ENCODE measurements around the gene PLEKHG3. TPM values are rescaled to one million over a fixed set of nuclear protein-coding genes. Genes with fewer than 3 reads are reported as not detected.

PLEKHG3 gene
- total RNA-seq, 1 experiment from 2014 or later = 20.2 TPM

DNA sequence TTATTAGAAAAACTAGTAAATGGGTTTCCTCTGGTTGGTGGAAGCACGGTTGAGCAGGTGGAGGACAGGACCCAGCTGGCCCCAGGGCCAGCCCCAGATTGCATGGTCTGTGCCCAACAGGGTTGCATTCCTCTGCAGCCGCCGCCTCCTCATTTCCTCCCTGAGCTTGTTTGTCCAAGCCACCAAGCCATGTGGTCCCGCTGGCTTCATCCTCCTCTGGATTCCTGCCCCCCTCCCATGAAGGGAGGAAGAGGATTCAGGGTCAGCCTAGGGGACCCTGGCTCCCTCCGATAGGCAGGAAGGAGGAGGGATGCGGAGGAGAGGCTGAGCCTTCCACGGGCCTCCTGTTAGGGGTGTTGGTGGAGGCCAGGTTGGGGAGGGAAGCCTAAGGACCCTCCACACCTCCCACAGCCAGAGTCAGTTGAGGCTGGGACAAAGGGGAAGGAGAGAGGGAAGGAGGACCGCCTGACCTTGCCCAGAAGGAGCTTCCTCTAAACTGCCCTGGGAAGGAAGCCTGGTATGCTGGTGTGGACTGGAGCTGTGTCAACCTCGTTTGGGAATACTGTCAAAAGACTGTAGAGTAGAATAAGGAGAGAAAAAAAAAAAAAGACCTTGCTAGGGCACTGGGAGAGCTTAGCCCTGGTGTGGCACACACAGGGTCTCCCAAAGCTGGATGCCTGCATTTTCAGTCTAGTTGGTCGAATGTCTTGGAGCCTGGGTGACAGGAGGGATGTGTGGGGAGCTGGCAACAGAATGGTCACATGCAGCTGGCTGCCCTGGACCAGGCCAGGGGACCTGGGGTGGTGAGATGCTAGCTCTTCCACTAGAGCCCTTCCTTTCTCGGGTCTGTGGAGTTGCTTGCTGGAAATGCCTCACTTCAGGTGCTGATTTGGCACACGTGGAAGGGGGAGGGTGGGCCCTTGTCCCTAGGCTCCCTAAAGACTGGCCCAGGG lies 42.4 kb downstream of the PLEKHG3 start:
- no peaks in the 10 kb centered on the region for H3K27me3 ChIP-seq
- no peaks in the 10 kb centered on the region for H3K9me3 ChIP-seq
- DNase-seq = no peak
- H3K4me3 ChIP-seq = no peak overlapping the region
- peaks cover 9% of the 10 kb centered on the region; the same call in 1 of the 2 replicates for H3K36me3 ChIP-seq

DNA sequence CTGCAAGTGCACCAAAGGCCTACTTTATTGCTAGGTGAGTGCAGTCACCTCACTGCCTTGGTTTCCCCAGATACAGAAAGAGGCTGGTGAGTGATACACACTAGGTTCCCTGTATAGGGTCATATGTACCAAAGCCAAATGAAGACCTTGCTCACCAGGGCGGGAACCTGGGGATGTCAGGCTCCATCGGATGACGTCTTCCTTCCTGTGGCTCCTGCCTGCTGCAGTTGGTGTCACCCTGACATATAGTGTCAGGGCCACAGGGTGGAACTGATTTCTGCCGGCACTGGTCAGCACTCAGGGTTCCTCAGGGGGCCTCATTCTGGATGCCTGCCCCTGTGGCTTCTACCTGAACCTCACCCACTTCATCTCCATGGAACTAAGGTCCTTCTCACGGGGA lies 43.1 kb downstream of the PLEKHG3 start:
- Histone ChIP-seq H3K27me3 (no peaks in the 10 kb centered on the region), H3K4me3 (no peak overlapping the region), H3K36me3 (peaks cover 6% of the 10 kb centered on the region; the same call in 1 of the 2 replicates), H3K9me3 (no peaks in the 10 kb centered on the region)
- no peak for DNase-seq

DNA sequence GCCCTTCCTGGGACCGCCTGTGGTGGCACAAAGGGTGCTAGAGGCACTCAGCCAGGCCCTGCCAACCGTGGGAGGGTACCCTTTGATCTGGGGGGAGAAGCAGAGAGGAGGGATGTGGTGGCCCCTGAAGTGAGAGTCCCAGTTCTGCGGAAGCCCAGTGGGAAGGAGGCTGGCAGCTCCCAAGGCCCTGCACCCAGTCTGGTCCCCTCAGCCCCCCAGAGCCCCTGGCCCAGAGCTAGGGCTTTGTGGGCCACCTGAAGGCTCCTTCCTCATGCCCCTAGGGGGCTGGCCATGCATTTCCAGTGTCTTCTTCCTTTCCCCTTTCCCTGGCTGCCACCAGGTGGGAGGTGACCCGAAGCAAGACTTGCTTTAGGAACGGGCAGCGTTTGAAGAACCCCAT lies 44.3 kb downstream of the PLEKHG3 start:
- no peak overlapping the region for H3K4me3 ChIP-seq
- DNase-seq = no peak
- no peaks in the 10 kb centered on the region for H3K9me3 ChIP-seq
- H3K36me3 ChIP-seq = peaks cover 3% of the 10 kb centered on the region; the same call in 1 of the 2 replicates
- H3K27me3 ChIP-seq = no peaks in the 10 kb centered on the region

DNA sequence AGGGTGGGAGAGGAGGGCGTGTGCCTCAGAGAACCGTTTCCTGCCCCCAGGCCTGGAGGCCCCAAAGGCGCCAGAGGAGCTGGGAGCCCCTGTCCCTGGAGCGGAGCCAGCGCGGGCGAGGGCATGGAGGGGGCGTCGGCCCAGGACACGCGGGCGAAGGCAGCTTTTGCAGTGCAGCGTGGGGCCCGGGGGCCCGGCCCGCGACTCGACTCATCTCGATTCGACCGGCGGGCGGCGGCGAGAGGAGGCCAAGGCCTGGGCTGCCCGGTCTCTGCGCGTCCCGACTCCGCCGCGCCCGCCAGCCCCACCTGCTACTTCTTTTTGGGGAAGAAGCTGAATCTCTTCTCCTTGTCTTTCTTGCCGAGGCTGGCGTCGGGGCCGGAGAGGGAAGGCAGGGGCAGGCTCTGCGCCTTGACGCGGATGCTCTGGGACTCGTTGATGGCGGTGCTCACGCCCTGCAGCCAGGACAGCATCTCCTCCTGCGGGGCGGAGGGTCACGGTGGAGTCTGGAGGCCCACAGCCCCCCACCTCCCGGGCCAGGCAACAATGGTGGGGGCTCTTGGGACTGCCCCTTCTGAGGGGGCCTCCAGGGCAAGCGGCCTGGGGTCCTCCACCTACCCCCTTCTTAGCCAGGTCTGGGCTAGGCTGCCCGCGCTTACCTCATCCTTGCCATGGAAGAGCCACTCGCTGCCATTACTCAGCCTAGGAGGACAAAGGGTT lies 44.9 kb downstream of the PLEKHG3 start:
- DNase-seq = no peak
- Histone ChIP-seq H3K4me3 (no peak overlapping the region), H3K36me3 (no peaks in the 10 kb centered on the region; the same call in 1 of the 2 replicates)

DNA sequence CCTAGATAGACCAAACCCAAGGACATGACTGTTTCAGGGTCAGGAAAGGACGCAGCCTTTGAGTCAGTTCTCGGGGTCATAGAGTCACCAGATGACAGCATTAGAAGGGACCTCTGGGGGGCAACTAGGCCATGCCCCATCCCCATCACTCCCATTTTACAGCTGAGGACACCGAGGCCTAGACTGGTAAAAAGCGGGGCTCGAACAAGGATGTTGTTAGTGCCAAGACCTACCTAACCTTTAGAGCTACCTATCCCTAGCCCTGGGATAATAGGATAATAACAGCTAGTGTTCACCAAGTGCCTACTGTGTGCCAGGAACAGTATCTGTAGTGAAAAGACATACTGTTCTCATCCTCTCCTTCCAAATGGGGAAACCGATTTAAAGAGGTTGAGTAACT lies 48.7 kb downstream of the PLEKHG3 start:
- Histone ChIP-seq H3K9me3 (no peaks in the 10 kb centered on the region), H3K4me3 (no peak overlapping the region), H3K36me3 (no peaks in the 10 kb centered on the region; the same call in 1 of the 2 replicates), H3K27me3 (no peaks in the 10 kb centered on the region)
- no peak for DNase-seq

More for the DNA sequence above, 44.9 kb downstream of the PLEKHG3 start:
- Histone ChIP-seq H3K9me3 (no peaks in the 10 kb centered on the region), H3K27me3 (no peaks in the 10 kb centered on the region)

DNA sequence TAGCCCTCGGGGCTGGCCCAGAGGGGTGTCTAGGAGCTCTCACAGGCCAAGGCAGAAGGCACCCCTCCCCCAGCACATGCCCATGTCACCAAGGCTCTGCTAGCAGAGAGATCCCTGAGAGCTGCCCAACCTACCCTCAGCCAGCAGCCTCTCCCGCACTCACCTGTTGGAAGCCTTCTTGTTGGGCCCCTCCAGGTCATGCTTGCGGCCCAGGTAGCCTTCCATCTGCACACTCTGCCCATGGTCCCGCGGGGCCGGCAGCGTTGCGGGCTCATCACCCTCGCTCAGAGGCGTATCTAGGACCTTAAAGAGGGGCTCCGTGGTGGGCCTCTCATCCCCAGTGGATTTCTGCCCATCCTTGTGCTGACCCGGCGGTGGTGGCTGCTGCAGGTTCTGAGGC lies 49.1 kb downstream of the PLEKHG3 start:
- Histone ChIP-seq H3K27me3 (no peaks in the 10 kb centered on the region), H3K36me3 (no peaks in the 10 kb centered on the region)
- no peak for DNase-seq

DNA sequence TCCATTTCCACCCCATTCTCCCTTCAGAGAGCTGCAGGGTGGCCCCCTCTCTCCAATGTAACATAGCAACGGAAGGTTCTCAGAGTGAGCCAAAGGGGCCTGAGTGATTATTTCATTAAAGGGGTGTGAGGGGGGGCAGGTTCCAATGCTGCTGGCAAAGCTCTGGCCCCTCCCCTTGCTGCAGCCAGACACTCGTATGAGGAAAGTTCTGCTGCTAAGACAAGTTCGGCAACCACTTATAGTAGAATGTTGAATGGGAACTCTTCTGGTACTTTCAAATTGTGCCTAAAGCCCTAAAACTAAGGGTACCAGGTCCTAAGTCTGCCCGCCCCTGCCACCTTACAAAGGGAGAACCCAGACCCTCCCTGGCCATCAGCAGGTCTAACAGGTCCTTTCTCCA lies 49.8 kb downstream of the PLEKHG3 start:
- no peaks in the 10 kb centered on the region for H3K9me3 ChIP-seq
- H3K4me3 ChIP-seq = no peak overlapping the region
- no peaks in the 10 kb centered on the region for H3K27me3 ChIP-seq
- DNase-seq = no peak
- no peaks in the 10 kb centered on the region for H3K36me3 ChIP-seq

More for the DNA sequence above, 49.1 kb downstream of the PLEKHG3 start:
- Histone ChIP-seq H3K9me3 (no peaks in the 10 kb centered on the region), H3K4me3 (no peak overlapping the region)

DNA sequence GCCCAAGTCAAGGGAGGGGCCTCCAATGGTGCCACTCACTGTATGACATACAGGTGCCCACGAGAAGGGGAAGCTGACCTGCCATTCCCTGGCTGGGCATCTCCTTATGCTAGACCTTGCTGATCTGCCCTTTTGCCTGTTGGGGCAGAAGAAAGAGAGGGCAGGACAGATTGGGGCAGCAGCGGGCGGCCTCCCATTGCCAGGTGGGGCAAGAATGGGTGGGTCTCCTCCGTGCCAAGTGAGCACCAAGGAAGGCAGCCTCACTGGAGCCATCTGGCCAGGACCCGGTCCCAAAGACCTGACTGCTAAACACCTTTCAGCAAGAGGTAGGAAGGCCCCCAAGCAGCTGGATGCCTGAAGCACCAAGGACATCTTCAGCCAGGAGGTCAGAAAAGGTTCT lies 50.5 kb downstream of the PLEKHG3 start:
- no peak overlapping the region for H3K4me3 ChIP-seq
- H3K36me3 ChIP-seq = no peaks in the 10 kb centered on the region

DNA sequence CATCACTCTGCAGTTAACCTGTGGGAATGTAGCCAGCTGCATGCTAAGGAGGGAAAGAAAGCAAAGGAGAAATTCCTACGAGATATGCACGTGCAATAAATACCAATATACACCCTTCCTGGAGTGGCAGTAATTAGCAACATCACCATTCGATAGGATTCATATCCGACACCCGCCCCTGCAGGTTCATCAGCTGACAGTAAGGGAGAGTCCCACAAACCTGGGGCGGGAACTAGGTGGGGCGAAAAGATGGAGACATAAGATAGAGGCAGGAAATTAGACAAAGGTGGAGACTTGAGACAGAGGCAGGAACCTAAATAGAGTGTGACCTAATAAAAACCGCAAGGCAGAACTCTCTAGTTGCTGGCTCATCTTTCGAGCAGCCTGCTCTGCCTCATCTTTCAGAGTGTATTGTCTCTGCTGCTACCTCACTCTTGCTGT lies 51.6 kb downstream of the PLEKHG3 start:
- no peaks in the 10 kb centered on the region for H3K9me3 ChIP-seq
- H3K4me3 ChIP-seq = no peak overlapping the region
- H3K36me3 ChIP-seq = no peaks in the 10 kb centered on the region
- no peaks in the 10 kb centered on the region for H3K27me3 ChIP-seq
- no peak for DNase-seq

More for the DNA sequence above, 50.5 kb downstream of the PLEKHG3 start:
- no peaks in the 10 kb centered on the region for H3K27me3 ChIP-seq
- DNase-seq = no peak
- H3K9me3 ChIP-seq = no peaks in the 10 kb centered on the region

DNA sequence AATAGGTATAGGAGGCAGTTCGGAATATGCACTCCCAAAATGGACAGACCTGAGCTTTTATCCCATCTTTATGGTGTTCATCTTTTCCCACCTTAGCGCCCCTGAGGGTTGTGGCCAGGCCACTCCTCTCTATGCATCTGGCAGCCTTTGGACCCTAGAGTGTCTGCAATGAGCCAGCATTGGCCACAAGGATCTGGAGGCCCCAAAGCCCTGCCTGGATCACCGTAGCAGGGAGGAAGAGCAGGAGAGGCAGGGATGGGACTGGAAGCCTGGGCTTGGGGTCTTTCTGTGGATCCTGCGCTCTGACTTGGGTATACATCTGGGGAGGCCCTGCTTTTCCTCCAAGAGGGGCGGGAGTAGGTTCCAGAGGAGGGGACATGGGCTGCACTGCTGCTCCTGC lies 52.5 kb downstream of the PLEKHG3 start:
- H3K36me3 ChIP-seq = no peaks in the 10 kb centered on the region
- H3K9me3 ChIP-seq = no peaks in the 10 kb centered on the region
- H3K4me3 ChIP-seq = no peak overlapping the region
- DNase-seq = no peak
- no peaks in the 10 kb centered on the region for H3K27me3 ChIP-seq

DNA sequence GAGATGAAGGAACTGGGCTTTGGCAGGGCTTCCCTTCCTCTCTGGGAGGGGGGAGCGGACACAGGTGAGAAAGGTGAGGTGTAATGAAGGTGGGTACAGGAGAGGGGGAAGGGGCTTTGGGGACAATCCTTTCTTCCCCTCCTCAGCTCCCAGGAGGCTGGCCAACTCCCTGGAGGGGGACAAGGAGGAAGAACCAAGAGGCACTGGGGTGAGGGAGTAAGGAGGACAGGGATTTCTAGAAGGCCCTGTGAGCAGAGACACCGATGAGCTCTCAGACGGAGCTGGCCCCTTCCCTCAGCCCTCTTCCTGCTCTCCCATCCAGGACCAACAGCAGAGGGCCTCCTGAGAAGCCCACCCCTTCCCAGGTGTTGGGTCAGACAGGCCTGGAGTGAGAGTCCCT lies 53.4 kb downstream of the PLEKHG3 start:
- Histone ChIP-seq H3K4me3 (no peak overlapping the region), H3K36me3 (no peaks in the 10 kb centered on the region), H3K27me3 (no peaks in the 10 kb centered on the region), H3K9me3 (no peaks in the 10 kb centered on the region)
- no peak for DNase-seq

DNA sequence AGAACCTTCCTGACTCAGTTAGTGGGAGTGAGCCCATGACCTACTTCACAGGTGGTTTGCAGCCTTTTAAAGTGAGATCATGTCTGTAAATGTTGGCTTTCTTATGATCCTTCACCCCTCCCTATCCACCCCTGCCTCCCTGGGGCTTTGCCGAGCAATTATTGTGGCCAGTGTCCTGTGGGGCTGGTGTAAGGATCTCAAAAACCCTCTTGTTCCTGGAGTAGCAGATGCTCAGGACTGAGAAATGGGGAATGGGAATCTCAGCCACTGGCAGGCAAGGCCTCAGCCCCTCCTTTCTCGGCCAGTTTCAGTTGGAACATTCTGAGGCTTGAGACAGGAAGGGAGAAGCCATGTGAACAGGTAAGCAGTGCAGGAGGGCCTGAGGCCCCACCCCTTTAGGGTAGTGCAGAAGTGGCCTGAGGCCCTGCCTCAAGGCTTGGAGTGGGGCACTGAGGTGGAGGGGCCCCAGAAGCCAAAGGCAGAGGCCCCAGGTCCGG lies 53.8 kb downstream of the PLEKHG3 start:
- DNase-seq = no peak
- Histone ChIP-seq H3K27me3 (no peaks in the 10 kb centered on the region), H3K9me3 (no peaks in the 10 kb centered on the region), H3K4me3 (no peak overlapping the region), H3K36me3 (no peaks in the 10 kb centered on the region)

DNA sequence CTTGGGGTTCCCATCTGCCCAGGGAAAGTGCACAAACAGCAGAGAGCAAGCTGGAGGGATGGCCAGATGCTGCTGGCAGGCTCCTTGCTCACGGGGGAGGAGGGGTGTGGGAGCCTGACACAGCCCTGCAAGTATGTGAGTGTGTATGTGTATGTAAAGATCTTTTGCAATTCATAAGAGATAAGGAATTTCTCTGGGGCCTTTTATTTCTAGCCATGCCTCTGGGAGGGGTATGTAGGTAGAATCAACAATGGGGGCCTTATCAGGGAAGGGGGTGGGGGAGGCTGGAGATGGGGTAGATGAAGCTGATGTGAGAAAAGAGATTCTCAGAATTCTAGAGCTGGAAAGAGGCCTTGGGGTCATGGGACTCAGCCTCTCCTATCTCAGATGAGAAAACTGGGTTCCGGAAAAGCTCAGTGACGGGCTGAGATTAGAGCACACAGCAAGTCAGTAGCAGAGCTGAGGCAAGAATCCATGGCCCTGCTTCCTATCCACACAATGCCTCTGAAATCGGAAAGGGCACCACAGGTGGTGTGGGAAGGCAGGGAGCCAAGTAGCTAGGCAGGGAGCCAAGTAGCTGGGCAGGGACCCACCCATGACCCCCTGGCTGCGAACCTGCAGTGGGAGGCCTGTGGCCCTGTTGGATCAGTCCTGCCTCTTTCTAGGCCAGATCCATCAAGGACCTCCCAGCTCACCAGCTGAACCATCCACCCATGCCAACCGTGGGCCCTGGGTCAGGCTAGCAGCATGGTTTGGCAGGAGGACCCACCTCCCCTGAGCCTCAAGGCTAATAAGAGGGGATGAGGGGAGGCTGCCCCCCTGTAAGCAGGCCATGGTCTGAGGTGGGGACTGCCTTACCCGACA lies 54.7 kb downstream of the PLEKHG3 start:
- H3K4me3 ChIP-seq = no peak overlapping the region
- no peaks in the 10 kb centered on the region for H3K27me3 ChIP-seq
- no peaks in the 10 kb centered on the region for H3K9me3 ChIP-seq
- H3K36me3 ChIP-seq = no peaks in the 10 kb centered on the region
- DNase-seq = peak; percentile 78

DNA sequence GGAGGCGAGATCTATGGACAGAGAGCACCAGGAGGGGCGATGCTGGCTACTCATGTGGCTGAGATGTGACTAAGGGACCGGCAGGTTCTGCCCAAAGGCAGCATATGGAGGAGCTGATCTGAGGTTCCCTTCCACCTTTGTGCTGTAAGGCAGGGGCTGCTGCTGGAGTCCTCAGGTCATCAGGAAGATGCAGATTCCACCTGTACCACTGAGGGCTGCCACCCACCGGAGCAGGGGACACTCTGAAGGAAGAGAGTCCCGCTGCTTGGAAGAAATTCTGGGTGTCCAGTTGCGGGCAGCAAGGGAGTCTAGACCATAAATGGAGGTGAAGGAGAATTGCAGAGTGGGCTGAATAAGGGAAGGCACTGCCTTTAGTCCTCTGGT lies 55.3 kb downstream of the PLEKHG3 start:
- Histone ChIP-seq H3K9me3 (no peaks in the 10 kb centered on the region), H3K36me3 (no peaks in the 10 kb centered on the region), H3K27me3 (no peaks in the 10 kb centered on the region), H3K4me3 (no peak overlapping the region)
- no peak for DNase-seq

DNA sequence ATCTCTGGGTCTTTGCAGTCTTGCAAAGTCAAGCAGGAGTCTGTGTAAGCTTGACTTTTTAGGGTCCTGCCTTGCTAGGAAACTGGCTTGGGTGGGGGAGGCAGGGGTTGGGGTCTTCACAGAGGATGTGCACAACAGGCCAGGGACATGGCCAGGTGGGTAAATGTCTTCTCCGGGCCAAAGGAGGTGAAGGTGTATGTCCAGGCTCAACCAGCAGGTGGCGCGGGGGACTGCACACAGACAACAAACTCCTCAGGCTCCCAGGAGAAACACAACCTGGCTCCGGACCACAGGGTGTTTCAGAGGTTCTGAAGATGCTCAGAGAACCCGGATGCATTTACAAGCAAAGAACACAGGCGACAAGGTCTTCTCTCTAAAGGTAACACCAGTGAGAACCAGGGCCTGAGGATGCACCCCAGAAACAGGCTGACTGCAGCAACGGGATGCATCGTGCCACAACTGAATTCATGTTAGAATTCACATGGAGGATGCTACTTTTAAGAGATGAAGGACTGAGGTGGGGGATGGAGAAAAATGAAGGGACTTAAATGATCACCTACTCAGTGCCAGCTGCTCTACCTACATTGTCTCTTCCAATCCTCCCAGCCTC lies 56.0 kb downstream of the PLEKHG3 start:
- Histone ChIP-seq H3K4me3 (no peak overlapping the region), H3K27me3 (no peaks in the 10 kb centered on the region), H3K36me3 (no peaks in the 10 kb centered on the region), H3K9me3 (no peaks in the 10 kb centered on the region)
- peak; percentile 18 for DNase-seq

DNA sequence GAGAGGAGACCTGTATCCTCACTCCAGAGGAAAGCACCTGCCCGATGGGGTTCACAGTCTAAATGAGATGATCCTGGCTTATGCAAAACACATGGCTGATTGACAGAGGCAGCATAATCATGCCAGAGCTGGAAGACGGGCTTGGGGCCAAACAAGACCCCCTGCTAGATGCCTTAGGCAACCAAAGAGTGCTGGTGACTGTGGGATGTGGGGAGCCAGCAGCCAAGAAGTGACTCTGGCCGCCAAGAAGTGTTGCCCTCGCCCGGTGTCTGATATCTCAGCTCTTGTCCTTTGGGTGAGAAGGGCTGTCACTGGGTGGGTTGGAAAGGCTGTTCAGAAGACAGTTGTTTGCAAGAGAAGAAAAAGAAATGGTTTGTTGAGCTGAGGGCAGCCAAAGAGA lies 56.7 kb downstream of the PLEKHG3 start:
- DNase-seq = no peak
- Histone ChIP-seq H3K9me3 (no peaks in the 10 kb centered on the region), H3K4me3 (no peak overlapping the region), H3K36me3 (no peaks in the 10 kb centered on the region), H3K27me3 (no peaks in the 10 kb centered on the region)

Data from MG63 (cell line).